ENCODE data around the gene ARHGAP21. TPM values are rescaled to one million over a fixed set of nuclear protein-coding genes. Genes with fewer than 3 reads are reported as not detected.
A peak's percentile ranks its signal among the peaks of the same experiment; 100 is the strongest.
"Not testable (repeated sequence)": the region's sequence is repeated elsewhere in the genome, so short reads cannot be mapped to it uniquely, and the experiment has no call there.

Gene ARHGAP21
- total RNA-seq, 1 experiment from 2014 or later: 64.2 TPM

DNA sequence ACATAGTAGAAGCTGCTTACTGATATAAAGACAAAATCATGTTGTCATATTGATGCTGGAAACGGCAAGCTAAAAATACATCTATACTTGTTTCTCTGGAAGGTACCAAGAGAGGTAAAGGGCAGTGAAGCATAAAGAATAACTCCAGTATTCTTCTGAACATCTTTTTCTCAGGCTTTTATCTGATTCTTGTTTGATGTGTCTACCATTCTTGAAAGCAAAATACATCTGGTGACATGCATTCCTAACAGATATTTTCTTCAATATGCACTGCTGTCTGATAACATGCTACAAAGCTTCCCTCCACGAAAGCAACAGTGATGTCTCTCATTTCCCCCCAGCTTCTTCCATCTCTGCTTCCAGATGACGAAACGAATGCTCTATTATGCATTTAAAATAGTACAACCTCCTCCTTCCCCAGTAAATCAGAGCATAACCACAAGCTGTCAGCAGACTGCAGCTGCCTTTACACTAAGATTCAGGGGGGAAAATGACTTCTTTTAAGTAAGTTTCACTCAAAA is 100.8 kb downstream of the ARHGAP21 start:
- no peaks in the 10 kb centered on the region for H3K9me3 ChIP-seq (replicated peaks)
- no peak for DNase-seq (ENCODE audit: low read depth in 1 of 2, low spot score in 2 of 2)
- H3K4me3 ChIP-seq: no peak overlapping the region
- H3K27me3 ChIP-seq (replicated peaks): no peaks in the 10 kb centered on the region
- H3K36me3 ChIP-seq: peaks cover 10% of the 10 kb centered on the region; the same call in 1 of the 2 replicates
- H3K27ac ChIP-seq: no peak overlapping the region
- no peaks in the 10 kb centered on the region for H3K4me1 ChIP-seq (replicated peaks)

DNA sequence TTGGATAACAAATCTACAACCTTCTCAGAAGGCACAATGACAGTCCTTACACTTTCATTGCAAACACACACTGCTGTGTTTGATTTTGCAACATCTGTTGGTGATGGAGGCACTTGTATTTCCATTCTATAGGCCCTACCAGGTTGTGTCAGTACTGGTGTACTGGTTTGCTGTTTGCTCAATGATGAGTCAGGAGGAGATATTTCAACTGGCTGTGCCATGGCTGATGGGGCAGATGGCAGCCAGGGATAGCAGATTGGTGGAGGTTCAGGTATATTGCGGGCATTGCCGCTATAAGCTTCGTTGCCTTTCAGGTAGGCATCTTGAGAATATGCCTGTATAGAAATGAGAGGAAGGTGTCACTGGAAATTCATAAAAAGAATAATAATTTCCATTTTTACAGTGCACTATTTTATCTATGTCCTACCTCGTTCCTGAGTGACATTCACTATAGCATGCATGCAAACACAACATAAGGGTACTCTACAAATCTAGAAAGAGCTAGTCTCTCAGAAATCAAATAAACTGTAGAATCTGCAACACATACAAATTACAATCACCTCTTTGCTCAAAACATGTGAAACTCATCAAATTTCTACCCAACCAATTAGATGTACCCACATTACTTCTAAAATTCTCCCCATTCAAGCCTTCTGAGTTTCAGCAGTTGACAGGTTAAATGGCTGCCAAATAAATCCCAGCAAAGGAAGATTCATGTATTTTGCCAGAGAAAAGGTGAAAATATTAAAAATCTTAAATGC is 102.5 kb downstream of the ARHGAP21 start:
- H3K27ac ChIP-seq; H3K9me3 ChIP-seq (replicated peaks); H3K4me3 ChIP-seq; DNase-seq (ENCODE audit: low read depth in 1 of 2, low spot score in 2 of 2); H3K4me1 ChIP-seq (replicated peaks); H3K27me3 ChIP-seq (replicated peaks): not testable (repeated sequence)
- peaks cover 12% of the 10 kb centered on the region for H3K36me3 ChIP-seq

DNA sequence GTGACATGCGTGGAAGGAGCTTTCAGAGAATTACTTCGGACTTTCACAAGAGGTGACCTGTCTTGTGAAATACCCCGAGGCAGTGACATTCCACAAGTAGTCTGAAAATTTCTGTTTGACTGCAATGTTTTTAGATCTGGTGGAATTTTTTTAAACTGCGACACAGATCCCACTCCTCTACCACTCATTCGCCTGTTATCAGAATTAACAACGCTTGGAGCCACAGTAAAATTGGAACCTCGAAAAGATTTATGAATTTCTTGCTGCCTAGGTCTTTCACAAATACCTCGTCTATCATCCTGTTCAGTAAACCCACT is 103.7 kb downstream of the ARHGAP21 start:
- H3K4me3 ChIP-seq; DNase-seq (ENCODE audit: low read depth in 1 of 2, low spot score in 2 of 2); H3K27me3 ChIP-seq (replicated peaks); H3K4me1 ChIP-seq (replicated peaks); H3K27ac ChIP-seq; H3K9me3 ChIP-seq (replicated peaks): not testable (repeated sequence)
- peaks cover 13% of the 10 kb centered on the region for H3K36me3 ChIP-seq

DNA sequence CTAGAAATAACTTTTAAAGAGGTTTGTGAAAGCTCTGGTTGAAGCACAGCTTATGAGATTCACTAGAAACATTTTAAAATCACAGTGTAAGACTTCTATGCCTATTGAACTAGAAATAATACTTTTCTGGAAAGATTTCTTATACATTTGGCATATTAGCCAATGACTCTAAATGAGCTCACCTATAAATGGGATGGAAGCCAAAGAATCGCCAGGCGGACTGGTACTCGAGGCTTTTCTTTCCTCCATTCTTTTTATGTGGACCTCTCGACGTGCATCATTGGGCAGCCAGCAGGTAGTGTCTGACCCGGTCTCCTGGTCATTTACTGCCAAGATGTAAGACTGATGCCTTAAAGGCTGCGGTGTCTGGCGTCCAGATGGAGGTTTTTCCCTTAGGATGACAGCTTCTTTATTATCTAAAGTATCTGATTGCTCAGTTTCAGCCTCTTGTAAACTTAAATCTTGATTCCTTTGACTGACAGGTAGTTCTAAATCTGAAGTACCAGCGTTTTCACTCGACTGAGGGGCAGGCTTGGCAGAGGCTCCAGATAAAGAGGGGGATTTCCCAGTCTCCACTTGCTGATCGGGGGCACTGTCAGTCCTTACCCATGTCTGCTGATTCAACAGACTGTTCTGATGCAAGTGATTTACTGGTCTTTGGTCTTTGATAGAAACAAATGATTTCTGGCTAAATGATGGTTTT is 104.2 kb downstream of the ARHGAP21 start:
- DNase-seq (ENCODE audit: low read depth in 1 of 2, low spot score in 2 of 2); H3K4me3 ChIP-seq; H3K9me3 ChIP-seq (replicated peaks); H3K27ac ChIP-seq; H3K27me3 ChIP-seq (replicated peaks); H3K4me1 ChIP-seq (replicated peaks): not testable (repeated sequence)
- peaks cover 13% of the 10 kb centered on the region for H3K36me3 ChIP-seq

DNA sequence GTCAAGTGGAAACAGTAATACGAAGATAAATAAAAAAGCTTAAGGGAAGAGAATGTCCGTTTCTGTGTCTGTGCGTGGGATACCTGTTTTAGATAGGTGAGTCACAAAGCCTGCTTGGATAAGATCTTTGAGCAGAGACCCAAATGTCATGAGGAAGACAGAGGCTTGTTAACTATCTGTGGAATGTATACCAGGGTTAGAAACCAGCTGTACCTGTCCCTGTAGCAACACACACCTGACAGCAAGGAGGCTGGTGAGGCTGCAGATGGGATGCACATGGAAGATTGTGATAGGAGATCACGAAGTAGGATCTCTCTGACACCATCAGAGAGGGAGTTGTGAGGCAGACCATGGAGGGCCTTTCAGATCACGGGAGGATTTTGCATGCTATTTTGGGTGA is 105.3 kb downstream of the ARHGAP21 start:
- H3K36me3 ChIP-seq: peaks cover 14% of the 10 kb centered on the region
- no peaks in the 10 kb centered on the region for H3K9me3 ChIP-seq (replicated peaks)
- DNase-seq (ENCODE audit: low read depth in 1 of 2, low spot score in 2 of 2): no peak
- H3K4me1 ChIP-seq (replicated peaks): peaks cover 9% of the 10 kb centered on the region
- H3K27me3 ChIP-seq (replicated peaks): no peaks in the 10 kb centered on the region
- H3K27ac ChIP-seq: no peak overlapping the region
- no peak overlapping the region for H3K4me3 ChIP-seq

DNA sequence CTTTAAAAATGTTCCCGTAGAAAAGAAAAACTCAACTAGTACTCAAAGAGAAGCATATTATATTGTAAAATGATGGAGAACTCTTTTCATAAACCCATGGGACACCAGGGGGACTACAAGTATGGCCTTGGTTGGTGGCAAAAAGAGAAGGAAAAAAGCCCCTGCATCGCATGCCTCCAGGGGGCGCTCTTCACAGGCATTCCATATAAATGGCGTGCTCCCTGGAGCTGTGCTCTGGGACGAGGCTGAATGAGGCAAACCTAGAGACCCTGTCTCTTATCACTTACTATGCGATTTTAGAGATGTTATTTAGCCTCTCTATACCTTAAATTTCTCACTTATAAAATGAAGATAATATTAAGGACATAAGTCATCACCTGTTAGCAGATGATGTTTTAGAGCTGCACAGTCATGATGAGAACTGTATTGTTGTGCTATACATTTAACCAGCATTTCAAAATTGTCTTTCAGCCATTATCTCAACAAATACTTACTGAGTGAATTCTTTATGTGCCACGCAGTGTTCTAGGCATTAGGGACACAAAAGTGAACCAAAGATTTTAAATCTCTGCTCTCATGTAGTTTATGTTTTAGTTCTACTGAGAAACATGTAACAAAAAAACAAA is 105.8 kb downstream of the ARHGAP21 start:
- DNase-seq (ENCODE audit: low read depth in 1 of 2, low spot score in 2 of 2): peak; percentile 39 to 54
- Histone ChIP-seq H3K4me3 (no peak overlapping the region), H3K36me3 (peaks cover 16% of the 10 kb centered on the region), H3K27ac (no peak overlapping the region), H3K9me3 (replicated peaks) (no peaks in the 10 kb centered on the region), H3K4me1 (replicated peaks) (peaks cover 9% of the 10 kb centered on the region), H3K27me3 (replicated peaks) (no peaks in the 10 kb centered on the region)

DNA sequence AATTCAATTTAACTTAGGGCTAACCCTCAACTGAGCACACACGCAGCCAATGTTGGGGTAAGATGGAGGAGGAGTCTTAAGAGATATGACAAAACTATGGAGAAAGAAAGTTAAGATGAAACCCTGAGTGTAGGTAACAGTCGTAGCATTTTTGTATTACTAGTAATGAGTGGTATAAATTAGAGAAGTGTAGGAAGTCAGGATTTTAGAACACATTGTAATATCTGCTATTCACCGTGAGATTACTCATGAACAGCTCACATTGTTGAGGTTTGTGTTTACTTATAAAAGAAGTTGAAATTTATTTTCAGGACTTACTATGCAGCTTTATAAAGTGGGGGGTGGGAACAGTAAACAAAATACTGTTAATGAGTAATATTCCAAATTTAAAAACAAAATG is 107.2 kb downstream of the ARHGAP21 start:
- peaks cover 9% of the 10 kb centered on the region for H3K4me1 ChIP-seq (replicated peaks)
- H3K27me3 ChIP-seq (replicated peaks): no peaks in the 10 kb centered on the region
- H3K27ac ChIP-seq: 0 out of 2 replicates have a peak overlapping the region, but pooled peaks have one; percentile 21
- H3K36me3 ChIP-seq: peaks cover 16% of the 10 kb centered on the region
- H3K4me3 ChIP-seq: no peak overlapping the region
- peak in 1 of 2 experiments; percentile 28 for DNase-seq (ENCODE audit: low read depth in 1 of 2, low spot score in 2 of 2)
- no peaks in the 10 kb centered on the region for H3K9me3 ChIP-seq (replicated peaks)

DNA sequence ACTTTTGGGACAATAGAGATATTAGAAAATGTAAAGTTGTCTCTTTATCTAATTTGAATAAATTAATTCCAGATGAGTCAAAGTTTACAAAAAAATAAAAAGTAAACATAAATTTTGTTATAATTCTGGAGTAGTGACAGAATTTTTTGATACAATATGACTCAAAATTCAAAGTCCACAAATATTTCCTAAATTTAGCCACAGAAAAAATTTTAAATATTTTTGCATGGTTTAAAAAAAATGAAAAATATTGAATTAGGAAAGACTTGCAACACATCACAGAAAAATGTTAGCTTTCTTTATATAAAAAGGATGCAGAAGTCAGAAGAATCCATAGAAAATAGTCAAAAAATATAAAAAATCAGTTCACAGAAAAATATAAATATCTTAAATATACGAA is 117.7 kb downstream of the ARHGAP21 start:
- H3K27ac ChIP-seq: no peak overlapping the region
- DNase-seq (ENCODE audit: low read depth in 1 of 2, low spot score in 2 of 2): no peak
- H3K9me3 ChIP-seq (replicated peaks): no peaks in the 10 kb centered on the region
- peaks cover 37% of the 10 kb centered on the region for H3K36me3 ChIP-seq
- H3K4me1 ChIP-seq (replicated peaks): peaks cover 11% of the 10 kb centered on the region
- H3K27me3 ChIP-seq (replicated peaks): no peaks in the 10 kb centered on the region
- no peak overlapping the region for H3K4me3 ChIP-seq

DNA sequence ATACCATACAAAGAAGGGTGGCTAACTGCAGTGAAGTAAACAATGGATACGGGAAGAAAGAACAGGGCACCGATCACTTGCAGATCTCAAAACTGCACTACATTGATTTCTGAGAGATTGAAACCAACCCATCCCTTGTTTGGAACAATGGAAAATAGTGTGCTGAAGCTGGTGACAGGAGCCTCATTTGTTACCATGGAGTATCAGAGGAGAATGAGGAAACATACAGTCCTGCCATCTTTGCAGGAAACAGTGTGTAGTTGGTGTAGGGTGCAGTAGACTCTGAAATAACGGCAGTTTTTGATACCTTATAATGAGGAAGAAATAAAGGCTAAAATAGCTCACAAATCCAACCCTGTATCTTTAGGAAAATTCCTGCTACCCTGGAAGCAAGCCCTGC is 118.5 kb downstream of the ARHGAP21 start:
- DNase-seq (ENCODE audit: low read depth in 1 of 2, low spot score in 2 of 2): no peak
- Histone ChIP-seq H3K27me3 (replicated peaks) (no peaks in the 10 kb centered on the region), H3K36me3 (peaks cover 46% of the 10 kb centered on the region), H3K27ac (no peak overlapping the region), H3K4me3 (no peak overlapping the region), H3K4me1 (replicated peaks) (peaks cover 11% of the 10 kb centered on the region), H3K9me3 (replicated peaks) (no peaks in the 10 kb centered on the region)

DNA sequence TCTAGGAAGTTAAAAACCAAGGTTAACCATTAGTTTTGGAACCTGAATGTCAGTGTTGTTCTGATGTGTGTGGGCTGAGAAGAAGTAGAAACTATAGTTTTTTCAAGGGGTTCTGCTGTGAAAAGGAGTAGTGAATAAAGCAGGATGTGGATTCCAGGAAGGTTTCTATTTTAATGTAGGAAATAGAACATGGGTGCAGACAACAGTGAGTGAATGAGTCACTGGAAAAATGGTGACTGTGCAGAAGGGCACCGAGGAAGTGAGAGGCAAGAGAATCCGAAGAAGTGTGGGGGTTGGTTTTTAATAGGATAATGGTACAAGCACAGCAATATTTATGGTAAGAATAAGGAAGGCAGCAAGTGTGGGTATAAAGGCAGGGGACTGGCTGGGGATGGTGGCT is 120.4 kb downstream of the ARHGAP21 start:
- Histone ChIP-seq H3K9me3 (replicated peaks) (no peaks in the 10 kb centered on the region), H3K27ac (peak overlapping the region; percentile 70), H3K27me3 (replicated peaks) (no peaks in the 10 kb centered on the region), H3K36me3 (peaks cover 55% of the 10 kb centered on the region), H3K4me3 (no peak overlapping the region), H3K4me1 (replicated peaks) (peaks cover 11% of the 10 kb centered on the region)
- peak; percentile 44 to 51 for DNase-seq (ENCODE audit: low read depth in 1 of 2, low spot score in 2 of 2)

DNA sequence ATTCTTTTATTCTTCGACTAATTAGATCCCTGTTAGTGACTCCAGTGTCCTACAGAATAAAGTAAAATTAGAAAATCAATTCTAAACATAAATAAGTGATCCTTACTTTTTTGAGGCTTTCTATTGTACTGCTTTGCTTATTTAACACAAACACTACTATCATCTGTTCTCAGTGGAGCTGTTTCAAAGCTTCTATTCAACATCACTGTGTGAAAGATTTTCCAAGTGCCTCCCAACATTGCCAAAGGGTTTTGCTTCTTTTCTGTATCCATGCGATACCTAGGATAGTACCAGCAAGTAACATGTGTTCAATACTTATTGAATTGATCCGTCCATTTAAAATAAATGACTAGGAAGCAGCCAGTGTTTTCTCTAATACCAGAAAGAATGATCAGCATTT is 125.7 kb downstream of the ARHGAP21 start:
- DNase-seq (ENCODE audit: low read depth in 1 of 2, low spot score in 2 of 2): no peak
- H3K27ac ChIP-seq: no peak overlapping the region
- no peak overlapping the region for H3K4me3 ChIP-seq
- H3K4me1 ChIP-seq (replicated peaks): peaks cover 3% of the 10 kb centered on the region
- no peaks in the 10 kb centered on the region for H3K9me3 ChIP-seq (replicated peaks)
- no peaks in the 10 kb centered on the region for H3K27me3 ChIP-seq (replicated peaks)
- H3K36me3 ChIP-seq: peaks cover 81% of the 10 kb centered on the region

DNA sequence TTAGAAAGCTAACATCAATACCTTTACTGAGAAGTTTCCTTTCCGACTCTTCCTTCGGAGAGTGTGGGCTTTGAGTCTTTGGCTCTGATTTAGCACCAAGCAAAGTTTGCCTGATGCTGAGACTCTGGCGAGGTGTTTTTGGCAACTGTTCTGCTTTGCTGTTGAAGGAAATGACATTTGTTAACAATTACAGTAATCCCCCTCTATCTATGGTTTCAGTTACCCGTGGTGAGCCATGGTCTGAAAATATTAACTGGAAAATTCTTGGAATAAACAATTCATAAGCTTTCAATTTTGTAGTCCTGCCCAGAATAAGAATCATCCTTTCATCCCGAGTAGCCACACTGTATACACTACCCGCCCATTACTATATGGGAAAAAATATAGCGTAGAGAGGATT is 126.3 kb downstream of the ARHGAP21 start:
- Histone ChIP-seq H3K36me3 (peaks cover 80% of the 10 kb centered on the region), H3K4me1 (replicated peaks) (no peaks in the 10 kb centered on the region), H3K27ac (no peak overlapping the region), H3K9me3 (replicated peaks) (no peaks in the 10 kb centered on the region), H3K27me3 (replicated peaks) (no peaks in the 10 kb centered on the region), H3K4me3 (no peak overlapping the region)
- no peak for DNase-seq (ENCODE audit: low read depth in 1 of 2, low spot score in 2 of 2)

DNA sequence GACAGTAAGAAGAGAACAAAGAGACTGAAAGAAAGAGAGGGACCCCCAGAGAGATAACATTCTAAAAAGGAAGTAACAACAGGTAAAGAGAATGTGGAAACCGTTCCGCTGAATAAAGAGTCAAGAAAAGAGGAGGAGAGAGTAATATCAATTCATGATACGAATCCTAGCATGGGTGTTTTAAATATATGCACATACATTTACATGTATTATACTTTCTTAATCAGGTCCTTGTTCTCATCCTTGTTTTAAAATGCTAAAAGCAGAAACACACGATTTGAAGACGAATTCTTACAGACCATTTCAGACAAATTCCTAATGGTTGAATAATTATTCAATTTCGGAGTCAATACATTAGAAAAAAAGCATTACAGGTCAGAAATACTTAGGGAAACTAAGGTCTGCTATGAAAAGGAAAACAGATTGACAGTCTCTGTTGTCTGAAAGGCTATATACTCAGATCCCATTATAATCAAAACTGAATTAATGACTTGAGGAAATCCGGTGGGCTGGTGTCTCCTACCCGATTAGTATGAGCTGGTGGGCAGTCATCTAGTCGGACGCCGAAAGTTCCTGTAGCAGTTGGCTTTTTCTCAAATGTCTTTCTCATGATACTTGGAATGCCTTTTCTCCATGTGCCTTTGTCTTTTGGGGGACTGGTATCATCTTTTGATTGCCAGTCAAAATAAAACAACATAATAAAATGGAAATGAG is 127.3 kb downstream of the ARHGAP21 start:
- Histone ChIP-seq H3K36me3 (peaks cover 78% of the 10 kb centered on the region), H3K27ac (no peak overlapping the region), H3K4me1 (replicated peaks) (no peaks in the 10 kb centered on the region), H3K4me3 (no peak overlapping the region), H3K27me3 (replicated peaks) (no peaks in the 10 kb centered on the region), H3K9me3 (replicated peaks) (no peaks in the 10 kb centered on the region)
- DNase-seq (ENCODE audit: low read depth in 1 of 2, low spot score in 2 of 2): no peak

Measured in SJSA1 (cell line).